LNCaP clone FGC (cell line): Measurements from ENCODE around the gene PRKCE.

Experiments used
- DNase-seq: peaks from one replicate; pipeline ENCODE4 v3.0.0-alpha.2; 2011; ENCODE audit warnings: low read depth
- H3K4me3 ChIP-seq: 2 replicates; pipeline ENCODE4 v1.5.1; 2011; ENCODE audit warnings: mild to moderate bottlenecking, low read depth, low read length, control low read depth
- CTCF ChIP-seq: IDR thresholded peaks from 2 replicates; pipeline ENCODE4 v1.5.1; 2012; ENCODE audit warnings: mild to moderate bottlenecking; ENCODE audit not compliant: control insufficient read depth, insufficient read depth; ENCODE audit errors: extremely low read depth

The PRKCE gene

DNA sequence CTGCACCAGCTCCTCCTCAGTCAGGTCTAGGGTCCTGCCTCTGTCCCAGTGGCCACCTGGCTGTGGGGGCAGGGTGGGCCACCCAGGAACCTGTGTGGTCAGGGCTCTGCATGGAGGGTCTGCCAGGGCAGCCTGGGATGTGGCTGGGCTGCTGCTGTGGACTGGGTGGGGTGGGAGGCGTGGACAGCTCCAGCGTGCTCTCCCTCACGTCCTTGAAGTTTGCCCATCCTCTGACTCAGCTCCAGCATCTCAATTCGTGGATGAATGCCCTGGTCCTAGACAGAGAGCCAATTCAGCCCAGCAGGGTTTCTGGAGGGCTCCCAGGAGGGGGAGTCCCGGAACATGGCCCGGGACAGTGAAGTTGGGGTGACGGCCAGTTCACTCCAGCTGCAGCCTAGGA lies 581.4 kb downstream of the PRKCE start:
- no peak for TF ChIP-seq CTCF
- no peak overlapping the region for H3K4me3 ChIP-seq
- no peak for DNase-seq

DNA sequence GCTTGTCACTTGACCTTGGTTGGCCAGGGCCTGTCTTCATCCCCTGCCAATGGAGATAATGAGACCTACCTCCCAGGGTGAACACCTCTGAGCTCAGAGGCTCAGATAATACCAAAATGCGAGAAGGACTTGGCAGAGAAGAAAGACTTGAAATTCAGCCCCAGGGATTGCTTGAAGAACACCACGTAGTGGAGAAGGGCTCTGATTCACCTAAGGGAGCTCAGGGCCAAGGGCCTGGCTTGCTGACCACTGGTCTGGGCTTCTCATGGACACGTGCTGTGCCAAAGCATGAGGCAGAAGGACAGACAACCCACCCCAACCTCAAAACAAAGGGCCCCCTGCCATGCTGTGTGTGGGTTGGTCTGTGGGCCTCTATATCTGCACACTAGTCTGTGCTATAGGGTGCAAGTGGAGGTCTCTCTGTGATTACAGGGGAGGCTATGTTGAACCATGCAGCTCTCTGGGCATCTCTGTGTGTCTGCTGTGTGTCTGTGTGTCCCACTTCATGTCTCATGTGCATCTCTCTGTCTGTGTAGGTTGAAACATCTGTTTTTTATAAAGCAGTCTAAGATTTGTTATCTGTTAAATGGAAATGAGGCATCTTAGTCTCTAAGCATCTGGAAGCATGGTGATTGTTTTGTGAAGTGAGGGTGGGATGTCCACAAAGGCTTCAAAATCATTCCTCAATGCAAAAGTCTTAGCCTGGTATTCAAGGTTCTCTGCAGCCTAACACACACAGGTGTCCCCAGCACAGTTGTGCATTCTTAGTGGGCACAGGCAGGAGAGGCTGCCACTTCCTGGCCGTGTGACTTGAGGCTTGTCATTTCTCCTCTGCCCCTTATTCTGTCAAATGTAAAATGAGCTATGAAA lies 584.8 kb downstream of the PRKCE start:
- no peak for TF ChIP-seq CTCF

GRCh38 chr2:46236876-46237859 lies 585.7 kb downstream of the PRKCE start:
- H3K4me3 ChIP-seq: no peak overlapping the region
- no peak for DNase-seq
- TF ChIP-seq CTCF: no peak

More for the DNA sequence above, 584.8 kb downstream of the PRKCE start:
- no peak overlapping the region for H3K4me3 ChIP-seq
- no peak for DNase-seq
